Activated B cell treated with CpG ODN at 0.5 μM for 24 hours (primary cell): ENCODE measurements around the gene PFN1. TPM values are rescaled to one million over a fixed set of nuclear protein-coding genes. Genes with fewer than 3 reads are reported as not detected.
"Not testable (repeated sequence)": the region's sequence is repeated elsewhere in the genome, so short reads cannot be mapped to it uniquely, and the experiment has no call there.

Experiments
- ATAC-seq: fragments of 200-7000 bp; cut with Tn5 transposase; one replicate; pipeline ENCODE4 v1.10.0; 2021; ENCODE audit warnings: low read depth, mild to moderate bottlenecking, moderate library complexity
- CTCF ChIA-PET: fragments of 350-600 bp; sonication (Branson Sonifier 250); formaldehyde crosslinking; loops from one replicate; lab custom pipeline; 2021; ENCODE audit warnings: antibody characterized with exemption; lab: Charles Lee
- POLR2A ChIA-PET: fragments of 350-600 bp; sonication (Branson Sonifier 250); formaldehyde crosslinking; loops from one replicate; lab custom pipeline; 2021; ENCODE audit warnings: antibody characterized with exemption; lab: Charles Lee
- DNase-seq: peaks from one replicate; pipeline ENCODE4 v3.0.0; 2022
- H3K27ac Mint-ChIP-seq: one replicate; pipeline ENCODE4 v1.8.0; 2020; ENCODE audit warnings: mixed read lengths
- H3K27me3 Mint-ChIP-seq: one replicate; pipeline ENCODE4 v1.8.0; 2021; ENCODE audit warnings: mixed read lengths
- H3K36me3 Mint-ChIP-seq: one replicate; pipeline ENCODE4 v1.8.0; 2021; ENCODE audit warnings: low read depth, mixed read lengths
- H3K4me1 Mint-ChIP-seq: one replicate; pipeline ENCODE4 v1.8.0; 2021; ENCODE audit warnings: mixed read lengths
- H3K4me3 Mint-ChIP-seq: one replicate; pipeline ENCODE4 v1.8.0; 2020; ENCODE audit warnings: mild to moderate bottlenecking, mixed read lengths
- H3K9me3 Mint-ChIP-seq: one replicate; pipeline ENCODE4 v1.8.0; 2020; ENCODE audit warnings: mixed read lengths
- CTCF ChIP-seq: fragments of 200-600 bp; IDR thresholded peaks from one replicate; pipeline ENCODE4 v1.8.0; 2022; ENCODE audit warnings: antibody characterized with exemption, mild to moderate bottlenecking
- intact Hi-C: fragments of 100-400 bp; cut with micrococcal nuclease; formaldehyde crosslinking; loops from one replicate; pipeline ENCODE4 v1.15.1; 2024
- total RNA-seq: library from RNA; stranded (reverse); gene quantifications from 2 replicates; pipeline ENCODE4 v1.2.3, GENCODE V29; 2022

Gene PFN1
- total RNA-seq, 1 donor from 2014 or later: 1,072 TPM

- no peak for TF ChIP-seq CTCF
- H3K27ac Mint-ChIP-seq: no peak overlapping the region
- no peaks in the 10 kb centered on the region for H3K27me3 Mint-ChIP-seq
- no peaks in the 10 kb centered on the region for H3K36me3 Mint-ChIP-seq
- intact Hi-C loops: no loop called here
- DNase-seq (no peak), ATAC-seq (no peak)
- H3K4me1 Mint-ChIP-seq: no peaks in the 10 kb centered on the region
- ChIA-PET CTCF (no interaction called here), POLR2A (no interaction called here)
- H3K4me3 Mint-ChIP-seq: no peak overlapping the region
- H3K9me3 Mint-ChIP-seq: no peaks in the 10 kb centered on the region
Measured at GRCh38 chr17:4921320-4921719, 27.0 kb downstream of the PFN1 start.

- H3K27ac Mint-ChIP-seq: no peak overlapping the region
- no peaks in the 10 kb centered on the region for H3K4me1 Mint-ChIP-seq
- no peak overlapping the region for H3K4me3 Mint-ChIP-seq
- intact Hi-C loops: no loop called here
- no peak for ATAC-seq
- DNase-seq: no peak
- no peaks in the 10 kb centered on the region for H3K36me3 Mint-ChIP-seq
- ChIA-PET POLR2A (interaction anchor here (0.5 to 0.7 kb wide), 2 partner anchors 110 to 142 kb away, joined by 3 to 4 read pairs; no protein-coding TSS in a partner anchor), CTCF (interaction anchor here (1.1 kb wide), 1 partner anchor 16 kb away, joined by 3 read pairs; no protein-coding TSS in a partner anchor)
- no peaks in the 10 kb centered on the region for H3K9me3 Mint-ChIP-seq
- TF ChIP-seq CTCF: no peak
- no peaks in the 10 kb centered on the region for H3K27me3 Mint-ChIP-seq
Measured at GRCh38 chr17:4920351-4921048, 27.8 kb downstream of the PFN1 start.

- ChIA-PET CTCF (interaction anchor here (1.1 kb wide), 1 partner anchor 16 kb away, joined by 3 read pairs; no protein-coding TSS in a partner anchor), POLR2A (interaction anchor here (0.7 kb wide), 1 partner anchor 111 kb away, joined by 4 read pairs; no protein-coding TSS in a partner anchor)
- no peaks in the 10 kb centered on the region for H3K36me3 Mint-ChIP-seq
- no peak overlapping the region for H3K27ac Mint-ChIP-seq
- H3K4me3 Mint-ChIP-seq: no peak overlapping the region
- no peak for DNase-seq
- H3K4me1 Mint-ChIP-seq: no peaks in the 10 kb centered on the region
- ATAC-seq: no peak
- H3K9me3 Mint-ChIP-seq: no peaks in the 10 kb centered on the region
- H3K27me3 Mint-ChIP-seq: no peaks in the 10 kb centered on the region
- intact Hi-C loops: no loop called here
- no peak for TF ChIP-seq CTCF
Measured at GRCh38 chr17:4919511-4920047, 28.8 kb downstream of the PFN1 start.

GRCh38 chr17:4914551-4914950 lies 33.8 kb downstream of the PFN1 start:
- H3K4me1 Mint-ChIP-seq, H3K4me3 Mint-ChIP-seq, CTCF ChIA-PET, POLR2A ChIA-PET, intact Hi-C loops, H3K9me3 Mint-ChIP-seq, ATAC-seq, DNase-seq, H3K27me3 Mint-ChIP-seq, H3K36me3 Mint-ChIP-seq, H3K27ac Mint-ChIP-seq: not testable (repeated sequence)

DNA sequence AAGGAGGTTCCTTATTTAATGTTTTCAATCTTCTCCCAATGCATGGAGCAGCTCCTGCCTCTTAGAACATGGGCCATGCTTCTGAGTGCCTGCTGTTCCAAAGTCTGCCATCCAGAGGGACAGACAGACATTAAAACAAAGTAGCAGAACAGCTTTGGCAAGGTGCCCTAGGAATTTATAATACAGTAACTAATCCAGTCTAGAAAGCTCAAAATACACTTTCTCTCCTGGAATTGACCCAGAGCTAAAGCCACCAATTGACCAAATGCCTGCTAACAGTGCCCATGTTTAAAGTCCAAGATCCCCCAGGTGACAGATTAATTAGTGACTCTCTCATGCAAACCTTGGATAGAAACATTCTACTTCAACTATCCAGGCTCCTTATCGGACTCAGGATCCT lies 34.3 kb downstream of the PFN1 start:
- ATAC-seq (no peak), DNase-seq (no peak)
- Mint-ChIP-seq H3K4me1 (no peaks in the 10 kb centered on the region), H3K36me3 (no peaks in the 10 kb centered on the region), H3K27ac (no peak overlapping the region), H3K4me3 (no peak overlapping the region), H3K9me3 (no peaks in the 10 kb centered on the region), H3K27me3 (no peaks in the 10 kb centered on the region)
- intact Hi-C loops: no loop called here
- no peak for TF ChIP-seq CTCF
- ChIA-PET CTCF (no interaction called here), POLR2A (interaction anchor here (0.5 to 0.7 kb wide), 2 partner anchors 130 to 543 kb away, joined by 3 read pairs; no protein-coding TSS in a partner anchor)
